Measurements from ENCODE around the gene CLCN4. TPM values are rescaled to one million over a fixed set of nuclear protein-coding genes. Genes with fewer than 3 reads are reported as not detected.

Gene CLCN4
- total and polyA plus RNA-seq, 2 of the 8 experiments (the other 6 are each of a cell fraction or from before 2014, with no cell fraction given) = 3.3 to 11.2 TPM

GRCh38 chrX:10233696-10234095, 76.9 kb downstream of the CLCN4 start:
- Histone ChIP-seq H2BK20ac (ENCODE audit: low read length) (no peak overlapping the region), H3K79me1 (ENCODE audit: low read depth, low read length) (no peaks in the 10 kb centered on the region), H2BK12ac (ENCODE audit: low read depth, low read length) (no peak overlapping the region), H4K91ac (replicated peaks; ENCODE audit: insufficient read length, low read length) (no peak overlapping the region), H3K27me3 (replicated peaks in 1 of 4; ENCODE audit: control insufficient read depth in 3 of 4, extremely low read depth in 1 of 4, insufficient read depth in 3 of 4, low read length in 3 of 4) (no peaks in the 10 kb centered on the region), H3K4ac (replicated peaks; ENCODE audit: insufficient read length, low read depth, low read length) (no peak overlapping the region), H2BK5ac (ENCODE audit: low read depth, low read length) (no peak overlapping the region), H3K23ac (ENCODE audit: insufficient read length) (no peak overlapping the region), H3K18ac (ENCODE audit: extremely low read depth, low read length) (no peak overlapping the region), H3K9me3 (ENCODE audit: insufficient read depth in 2 of 2, low read depth in 1 of 2, low read length in 1 of 2) (no peaks in the 10 kb centered on the region), H2AFZ (ENCODE audit: low read length) (no peak overlapping the region), H2AK5ac (ENCODE audit: low read depth, low read length) (no peak overlapping the region), H3K9ac (replicated peaks in 1 of 4; ENCODE audit: extremely low read depth in 1 of 4, low read depth in 3 of 4, low read length in 3 of 4) (no peak overlapping the region), H3K79me2 (ENCODE audit: control insufficient read depth in 1 of 2, insufficient read depth in 2 of 2, low read length in 2 of 2) (no peaks in the 10 kb centered on the region), H3K36me3 (ENCODE audit: control insufficient read depth in 2 of 4, insufficient read depth in 4 of 4, low read length in 3 of 4) (no peaks in the 10 kb centered on the region), H3K14ac (ENCODE audit: insufficient read length) (no peak overlapping the region), H2BK15ac (ENCODE audit: low read length) (no peak overlapping the region), H3K27ac (ENCODE audit: low read depth, low read length) (no peak overlapping the region), H3K4me1 (replicated peaks in 1 of 4; ENCODE audit: control insufficient read depth in 3 of 4, insufficient read depth in 4 of 4, low read length in 3 of 4) (no peaks in the 10 kb centered on the region), H4K20me1 (replicated peaks in 1 of 2; ENCODE audit: control insufficient read depth in 1 of 2, insufficient read depth in 2 of 2, low read length in 2 of 2) (no peaks in the 10 kb centered on the region), H2BK120ac (replicated peaks; ENCODE audit: low read depth, low read length) (no peak overlapping the region), H4K8ac (ENCODE audit: extremely low read depth, insufficient read depth, low read length) (no peak overlapping the region), H3K23me2 (ENCODE audit: low read depth, low read length) (no peaks in the 10 kb centered on the region), H4K5ac (ENCODE audit: insufficient read length, low read depth, low read length) (no peak overlapping the region), H3K56ac (replicated peaks; ENCODE audit: insufficient read length, low read depth, low read length) (no peak overlapping the region), H3K4me2 (ENCODE audit: insufficient read depth in 1 of 2, low read depth in 2 of 2, low read length in 2 of 2) (no peak overlapping the region), H3K4me3 (ENCODE audit: extremely low read depth in 1 of 4, insufficient read depth in 2 of 4, low read depth in 3 of 4, low read length in 4 of 4) (no peak overlapping the region)
- TF ChIP-seq NRF1 (IDR thresholded peaks at IDR 0.05; ENCODE audit: low read depth, low read length) (no peak), TAF1 (IDR thresholded peaks at IDR 0.05; ENCODE audit: low read depth, low read length) (no peak), SUZ12 (IDR thresholded peaks at IDR 0.05; ENCODE audit: low read length) (no peak), TCF12 (IDR thresholded peaks at IDR 0.05; ENCODE audit: low read depth, low read length) (no peak), CHD1 (IDR thresholded peaks at IDR 0.05; ENCODE audit: low read depth, low read length) (no peak), POU5F1 (IDR thresholded peaks at IDR 0.05; ENCODE audit: low read depth, low read length) (no peak), JUND (IDR thresholded peaks at IDR 0.05; ENCODE audit: low read length) (no peak), TBP (IDR thresholded peaks at IDR 0.05; ENCODE audit: low read depth, low read length) (no peak), BACH1 (IDR thresholded peaks at IDR 0.05; ENCODE audit: low read length) (no peak), SIX5 (IDR thresholded peaks at IDR 0.05; ENCODE audit: low read depth, low read length) (no peak), CHD2 (IDR thresholded peaks at IDR 0.05; ENCODE audit: low read length) (no peak), RBBP5 (IDR thresholded peaks at IDR 0.05; ENCODE audit: borderline replicate concordance, low read depth, low read length) (no peak), EGR1 (IDR thresholded peaks at IDR 0.05; ENCODE audit: borderline replicate concordance, low read depth, low read length) (no peak), BRCA1 (IDR thresholded peaks at IDR 0.05; ENCODE audit: low read depth, low read length) (no peak), RNF2 (IDR thresholded peaks at IDR 0.05; ENCODE audit: borderline replicate concordance, low read depth, low read length, missing control alignments, poor library complexity, severe bottlenecking) (no peak)
- DNase-seq (ENCODE audit: low read depth in 1 of 2, low spot score in 2 of 2) (no peak), FAIRE-seq (no peak)
- WGBS, 2 experiments (ENCODE audit: extremely low coverage in 1 of 2, insufficient coverage in 1 of 2, insufficient read length in 1 of 2, insufficient replicate concordance in 2 of 2, low coverage in 1 of 2, low lambda C conversion rate in 2 of 2, missing lambda C conversion rate in 1 of 2) = 97% methylated on average over 6 of the region's 6 CpGs; no CpG with 5 or more reads in 1 of the 2 experiments
- POLR2A ChIA-PET (ENCODE audit: partially characterized antibody) = no interaction called here
- CTCF ChIA-PET (ENCODE audit: partially characterized antibody) = no interaction called here
